SU-DHL-6 (cell line): ENCODE results near the gene ZNF710.

Experiments used
- H2AFZ ChIP-seq: fragments of 200-600 bp; sonication (generic); 2 replicates; pipeline ENCODE4 v1.6.1; 2014; ENCODE audit warnings: low read depth, mild to moderate bottlenecking, moderate library complexity, mixed read lengths, antibody characterized with exemption, low read length; ENCODE audit not compliant: severe bottlenecking
- H3F3A ChIP-seq: fragments of 200-600 bp; shearing (Covaris generic); 2 replicates; pipeline ENCODE4 v1.6.0; 2016; ENCODE audit warnings: antibody characterized with exemption, mild to moderate bottlenecking; ENCODE audit not compliant: insufficient read depth
- H3K27ac ChIP-seq: fragments of 200-600 bp; sonication (generic); 2 replicates; pipeline ENCODE4 v1.5.1; 2016; ENCODE audit warnings: low read depth, mild to moderate bottlenecking, low read length, moderate library complexity, mixed read lengths
- H3K27me3 ChIP-seq: fragments of 200-600 bp; sonication (generic), shearing (Covaris generic); 2 replicates; pipeline ENCODE4 v1.6.0; 2014; ENCODE audit warnings: mild to moderate bottlenecking, low read length
- H3K36me3 ChIP-seq: fragments of 200-600 bp; sonication (generic); 2 replicates; pipeline ENCODE4 v1.6.1; 2014; ENCODE audit warnings: mild to moderate bottlenecking, low read length, mixed read lengths
- H3K4me2 ChIP-seq: fragments of 300-600, 200-600 bp; shearing (Covaris generic), sonication (generic); 2 replicates; pipeline ENCODE4 v1.6.0; 2014; ENCODE audit warnings: low read length, low read depth, mild to moderate bottlenecking; ENCODE audit not compliant: poor library complexity, severe bottlenecking
- H3K4me3 ChIP-seq: fragments of 200-600 bp; sonication (generic); 2 replicates; pipeline ENCODE4 v1.5.1; 2014; ENCODE audit warnings: antibody characterized with exemption, low read length, mild to moderate bottlenecking, mixed read lengths; ENCODE audit not compliant: insufficient read depth, poor library complexity, severe bottlenecking
- H3K79me2 ChIP-seq: fragments of 200-600 bp; sonication (generic); 2 replicates; pipeline ENCODE4 v1.6.1; 2014; ENCODE audit warnings: mild to moderate bottlenecking, low read length, moderate library complexity; ENCODE audit not compliant: insufficient read depth
- H3K9ac ChIP-seq: fragments of 200-600 bp; sonication (generic); 2 replicates; pipeline ENCODE4 v1.7.0; 2014; ENCODE audit warnings: mild to moderate bottlenecking, low read length
- H3K9me2 ChIP-seq: fragments of 200-600 bp; sonication (generic); replicated peaks from 2 replicates; pipeline ENCODE4 v1.6.1; 2014; ENCODE audit warnings: low read length; ENCODE audit not compliant: insufficient read depth
- H3K9me3 ChIP-seq: fragments of 200-600 bp; sonication (generic); 2 replicates; pipeline ENCODE4 v1.6.1; 2014; ENCODE audit warnings: low read length, mixed read lengths; ENCODE audit not compliant: insufficient read depth
- H4K20me1 ChIP-seq: fragments of 200-600 bp; sonication (generic); 2 replicates; pipeline ENCODE4 v1.6.1; 2014; ENCODE audit warnings: low read depth, mild to moderate bottlenecking, antibody characterized with exemption, low read length, moderate library complexity, mixed read lengths
- EZH2phosphoT487 ChIP-seq: fragments of 200-600 bp; sonication (generic), shearing (Covaris generic); conservative IDR thresholded peaks from 2 replicates; pipeline ENCODE4 v1.6.1; 2018; ENCODE audit warnings: mild to moderate bottlenecking, antibody characterized with exemption, low read length, moderate library complexity, mixed read lengths
- TF ChIP-seq, protein P1 (sequence below): fragments of 200-600 bp; sonication (generic); IDR thresholded peaks from one replicate; pipeline ENCODE4 v1.5.1; 2017; ENCODE audit warnings: antibody characterized with exemption, mild to moderate bottlenecking, low read length, moderate library complexity; ENCODE audit not compliant: insufficient read depth, poor library complexity, severe bottlenecking

The ZNF710 gene

DNA sequence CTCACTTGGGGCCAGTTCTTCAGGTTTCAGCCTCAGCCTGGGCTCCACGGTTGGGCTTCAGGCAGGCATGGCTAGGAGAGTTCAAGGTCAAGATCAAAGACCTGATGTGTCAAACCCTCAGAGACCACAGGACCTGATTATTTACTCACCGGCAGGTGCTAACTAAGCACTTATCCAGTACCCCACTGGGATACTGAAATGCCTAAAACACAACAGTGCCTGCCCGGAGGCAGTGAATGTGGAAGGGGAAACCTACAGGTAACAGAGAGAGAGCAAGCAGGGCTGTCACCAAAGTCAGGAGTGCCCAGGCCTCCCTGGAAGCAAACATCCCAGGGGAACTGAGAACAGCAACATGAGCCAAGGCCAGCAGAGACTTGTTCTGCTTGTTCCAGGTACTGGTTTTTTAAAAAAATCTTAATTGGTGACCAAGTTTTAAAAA lies 94.4 kb downstream of the ZNF710 start:
- Histone ChIP-seq H3K79me2 (no peaks in the 10 kb centered on the region), H3K4me2 (no peak overlapping the region), H3K9me3 (no peaks in the 10 kb centered on the region), H3K4me3 (no peak overlapping the region), H2AFZ (no peak overlapping the region), H3K9me2 (no peaks in the 10 kb centered on the region), H3F3A (peaks cover 11% of the 10 kb centered on the region), H3K9ac (no peak overlapping the region), H3K27ac (no peak overlapping the region), H4K20me1 (no peaks in the 10 kb centered on the region), H3K27me3 (no peaks in the 10 kb centered on the region), H3K36me3 (no peaks in the 10 kb centered on the region)
- TF ChIP-seq, protein P1, sequence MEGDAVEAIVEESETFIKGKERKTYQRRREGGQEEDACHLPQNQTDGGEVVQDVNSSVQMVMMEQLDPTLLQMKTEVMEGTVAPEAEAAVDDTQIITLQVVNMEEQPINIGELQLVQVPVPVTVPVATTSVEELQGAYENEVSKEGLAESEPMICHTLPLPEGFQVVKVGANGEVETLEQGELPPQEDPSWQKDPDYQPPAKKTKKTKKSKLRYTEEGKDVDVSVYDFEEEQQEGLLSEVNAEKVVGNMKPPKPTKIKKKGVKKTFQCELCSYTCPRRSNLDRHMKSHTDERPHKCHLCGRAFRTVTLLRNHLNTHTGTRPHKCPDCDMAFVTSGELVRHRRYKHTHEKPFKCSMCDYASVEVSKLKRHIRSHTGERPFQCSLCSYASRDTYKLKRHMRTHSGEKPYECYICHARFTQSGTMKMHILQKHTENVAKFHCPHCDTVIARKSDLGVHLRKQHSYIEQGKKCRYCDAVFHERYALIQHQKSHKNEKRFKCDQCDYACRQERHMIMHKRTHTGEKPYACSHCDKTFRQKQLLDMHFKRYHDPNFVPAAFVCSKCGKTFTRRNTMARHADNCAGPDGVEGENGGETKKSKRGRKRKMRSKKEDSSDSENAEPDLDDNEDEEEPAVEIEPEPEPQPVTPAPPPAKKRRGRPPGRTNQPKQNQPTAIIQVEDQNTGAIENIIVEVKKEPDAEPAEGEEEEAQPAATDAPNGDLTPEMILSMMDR: no peak
- TF ChIP-seq EZH2phosphoT487: no peak

DNA sequence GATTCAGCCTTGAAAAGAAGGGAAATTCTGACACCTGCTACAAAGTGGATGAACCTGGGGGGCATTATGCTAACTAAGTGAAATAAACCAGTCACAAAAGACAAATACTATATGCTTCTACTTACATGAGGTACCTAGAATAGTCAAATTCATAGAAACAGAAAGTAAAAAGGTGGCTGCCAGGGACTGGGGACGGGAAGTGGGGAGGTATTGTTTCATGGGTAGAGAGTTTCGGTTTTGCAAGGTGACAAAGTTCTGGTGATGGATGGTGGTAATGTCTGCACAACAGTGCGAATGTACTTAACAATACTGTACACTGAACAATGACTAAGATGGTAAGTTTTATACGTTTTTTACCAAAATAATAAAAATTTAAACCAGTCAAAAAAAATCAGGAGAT lies 96.4 kb downstream of the ZNF710 start:
- Histone ChIP-seq H3F3A (peaks cover 14% of the 10 kb centered on the region), H2AFZ (no peak overlapping the region), H3K4me3 (peak overlapping the region; percentile 38), H3K27ac (peak overlapping the region; percentile 88), H3K9me2 (no peaks in the 10 kb centered on the region), H4K20me1 (no peaks in the 10 kb centered on the region), H3K27me3 (no peaks in the 10 kb centered on the region), H3K36me3 (no peaks in the 10 kb centered on the region), H3K9ac (peak overlapping the region; percentile 27; the same call in 1 of the 2 replicates), H3K9me3 (no peaks in the 10 kb centered on the region), H3K4me2 (peak overlapping the region; percentile 89), H3K79me2 (no peaks in the 10 kb centered on the region)
- TF ChIP-seq EZH2phosphoT487: no peak
- TF ChIP-seq, protein P1: no peak

DNA sequence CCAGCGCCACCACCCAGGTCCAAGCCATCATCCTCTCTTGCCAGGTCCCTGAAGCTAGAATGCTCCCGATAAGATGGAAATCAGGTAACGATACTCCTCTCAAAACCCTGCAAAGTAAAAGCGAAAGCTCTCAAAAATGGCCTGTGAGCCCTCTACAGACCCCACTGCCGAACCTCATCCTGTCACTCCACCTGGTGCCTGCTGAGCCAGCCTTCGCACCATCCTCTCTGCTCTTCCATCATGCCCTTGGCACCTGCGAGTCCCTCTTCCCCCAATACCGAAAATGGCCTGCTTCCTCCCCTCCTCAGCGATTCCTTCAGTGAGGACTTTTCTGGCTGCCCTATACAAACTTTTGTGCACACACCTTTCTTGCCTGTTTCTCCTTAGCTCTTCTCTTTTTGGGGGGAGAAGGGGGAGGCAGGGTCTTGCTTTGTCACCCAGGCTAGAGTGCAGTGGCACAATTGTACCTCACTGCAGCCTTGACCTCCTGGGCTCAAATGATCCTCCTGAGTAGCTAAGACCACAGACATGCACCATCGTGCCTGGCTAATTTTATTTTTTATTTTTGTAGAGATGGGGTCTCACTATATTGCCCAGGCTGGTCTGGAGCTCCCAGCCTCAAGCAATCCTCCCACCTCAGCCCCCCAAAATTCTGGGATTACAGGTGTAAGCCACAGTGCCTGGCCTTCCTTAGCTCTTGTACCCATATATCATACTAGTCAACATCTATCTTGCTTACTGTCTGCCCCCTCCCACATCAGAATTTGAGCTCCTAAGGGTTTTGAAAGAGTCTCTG lies 98.1 kb downstream of the ZNF710 start:
- H3K36me3 ChIP-seq: no peaks in the 10 kb centered on the region
- no peak overlapping the region for H3K9ac ChIP-seq
- H3F3A ChIP-seq: peaks cover 14% of the 10 kb centered on the region
- H4K20me1 ChIP-seq: no peaks in the 10 kb centered on the region
- H3K27me3 ChIP-seq: no peaks in the 10 kb centered on the region
- peak overlapping the region; percentile 49 for H3K27ac ChIP-seq
- H2AFZ ChIP-seq: no peak overlapping the region
- no peaks in the 10 kb centered on the region for H3K9me2 ChIP-seq
- TF ChIP-seq, protein P1: no peak
- TF ChIP-seq EZH2phosphoT487: no peak
- no peak overlapping the region for H3K4me2 ChIP-seq
- H3K9me3 ChIP-seq: no peaks in the 10 kb centered on the region
- no peak overlapping the region for H3K4me3 ChIP-seq
- H3K79me2 ChIP-seq: no peaks in the 10 kb centered on the region
